Brain microvascular endothelial cell (primary cell): ENCODE measurements around the gene SH3BP2.

ENCODE experiments used
- DNase-seq: peaks from one replicate; pipeline ENCODE4 v3.0.0-alpha.2; 2020
- H3K27ac ChIP-seq: fragments of 250-450 bp; sonication (Bioruptor Pico); 2 replicates; pipeline ENCODE4 v1.5.1; 2020; ENCODE audit warnings: mild to moderate bottlenecking, moderate library complexity
- H3K27me3 ChIP-seq: fragments of 250-450 bp; sonication (Bioruptor Pico); replicated peaks from 2 replicates; pipeline ENCODE4 v1.5.1; 2020; ENCODE audit warnings: mild to moderate bottlenecking
- H3K36me3 ChIP-seq: fragments of 250-450 bp; sonication (Bioruptor Pico); replicated peaks from 2 replicates; pipeline ENCODE4 v1.5.1; 2020; ENCODE audit warnings: mild to moderate bottlenecking
- H3K4me3 ChIP-seq: 2 replicates; pipeline ENCODE4 v1.5.1; 2011; ENCODE audit warnings: low read depth, mild to moderate bottlenecking, control low read depth, low read length, moderate library complexity
- CTCF ChIP-seq: IDR thresholded peaks from 2 replicates; pipeline ENCODE4 v1.5.1; 2011; ENCODE audit warnings: low read depth, mild to moderate bottlenecking, moderate library complexity, low read length, control low read depth, inconsistent platforms; ENCODE audit errors: missing control alignments
- in situ Hi-C: cut with HindIII; loops from 2 replicates; pipeline ENCODE4 v1.10.0; 2017; ENCODE audit warnings: low sequenced_read_pairs, low pct_ligation_motif_present

SH3BP2 gene

GRCh38 chr4:2825740-2826139 is 32.9 kb downstream of the SH3BP2 start:
- Histone ChIP-seq H3K27ac (no peak overlapping the region), H3K27me3 (no peaks in the 10 kb centered on the region), H3K4me3 (no peak overlapping the region), H3K36me3 (peaks cover 56% of the 10 kb centered on the region)
- no peak for TF ChIP-seq CTCF
- in situ Hi-C loops = no loop called here
- DNase-seq = no peak

GRCh38 chr4:2827071-2827873 is 34.4 kb downstream of the SH3BP2 start:
- H3K4me3 ChIP-seq = no peak overlapping the region
- in situ Hi-C loops = no loop called here
- DNase-seq = no peak
- H3K27ac ChIP-seq = no peak overlapping the region
- peaks cover 65% of the 10 kb centered on the region for H3K36me3 ChIP-seq
- no peak for TF ChIP-seq CTCF
- H3K27me3 ChIP-seq = no peaks in the 10 kb centered on the region

- Histone ChIP-seq H3K36me3 (peaks cover 62% of the 10 kb centered on the region), H3K27me3 (no peaks in the 10 kb centered on the region), H3K4me3 (no peak overlapping the region), H3K27ac (no peak overlapping the region)
- in situ Hi-C loops = no loop called here
- TF ChIP-seq CTCF = no peak
- no peak for DNase-seq
Measured at GRCh38 chr4:2827874-2828751, 35.2 kb downstream of the SH3BP2 start.

GRCh38 chr4:2828758-2829181 is 35.9 kb downstream of the SH3BP2 start:
- Histone ChIP-seq H3K4me3 (no peak overlapping the region), H3K36me3 (peaks cover 64% of the 10 kb centered on the region), H3K27me3 (no peaks in the 10 kb centered on the region), H3K27ac (no peak overlapping the region)
- TF ChIP-seq CTCF = no peak
- in situ Hi-C loops = no loop called here
- no peak for DNase-seq

GRCh38 chr4:2829321-2829932 is 36.5 kb downstream of the SH3BP2 start:
- in situ Hi-C loops = no loop called here
- H3K4me3 ChIP-seq = no peak overlapping the region
- no peaks in the 10 kb centered on the region for H3K27me3 ChIP-seq
- no peak overlapping the region for H3K27ac ChIP-seq
- TF ChIP-seq CTCF = no peak
- no peak for DNase-seq
- peaks cover 62% of the 10 kb centered on the region for H3K36me3 ChIP-seq
